ENCODE measurements around the gene PDZK1IP1.

PDZK1IP1 gene

DNA sequence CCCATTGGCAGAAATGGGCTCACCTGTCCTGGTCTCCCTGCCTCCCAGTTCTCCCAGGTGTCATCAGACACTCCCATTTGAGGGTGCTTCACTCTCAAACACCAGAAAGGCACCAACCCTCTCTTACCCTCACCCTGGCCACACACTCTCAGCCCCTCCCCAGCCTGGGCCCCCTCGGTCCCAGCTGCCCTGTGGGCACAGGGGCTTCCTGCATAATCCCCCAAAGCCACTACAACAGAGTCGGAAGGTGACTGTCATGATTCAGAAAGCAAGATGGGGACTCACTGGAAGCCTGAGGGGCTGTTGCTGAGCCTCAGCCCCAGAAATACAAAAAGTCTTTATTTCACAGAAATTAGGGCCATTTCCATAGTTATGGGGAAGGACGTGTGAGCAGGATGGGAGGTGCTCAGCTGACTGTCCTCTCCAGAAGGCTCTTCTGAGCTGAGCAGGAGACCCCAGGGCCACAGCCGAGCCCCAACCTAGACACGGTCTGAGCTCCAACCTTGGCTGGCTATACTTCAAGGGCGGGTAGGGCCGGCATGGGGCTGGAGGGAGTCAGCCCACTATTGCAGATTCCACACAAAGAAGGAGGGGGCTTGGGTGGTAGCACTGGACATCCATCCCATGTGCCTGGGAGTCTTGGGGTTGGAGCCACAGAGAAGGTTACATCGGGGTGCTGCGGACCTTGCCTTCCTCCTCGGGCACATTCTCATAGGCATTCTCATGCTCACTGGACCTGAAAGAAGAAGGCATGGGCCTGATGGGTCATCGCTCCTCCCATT is 6.3 kb downstream of the PDZK1IP1 start:
- Histone ChIP-seq H3K9me3 (ENCODE audit: insufficient read depth, low read depth, low read length) (no peaks in the 10 kb centered on the region), H3K27me3 (ENCODE audit: insufficient read depth, low read length, poor library complexity, severe bottlenecking) (no peaks in the 10 kb centered on the region), H3K79me2 (ENCODE audit: insufficient read depth, low read length) (no peaks in the 10 kb centered on the region), H3K4me3 (ENCODE audit: low read length, poor library complexity, severe bottlenecking) (no peak overlapping the region), H3K36me3 (ENCODE audit: insufficient read depth, low read length) (no peaks in the 10 kb centered on the region), H3K9me2 (replicated peaks; ENCODE audit: low read depth, low read length) (no peaks in the 10 kb centered on the region), H3K4me2 (ENCODE audit: low read depth, low read length, poor library complexity, severe bottlenecking) (no peak overlapping the region), H3K9ac (ENCODE audit: low read depth, low read length, poor library complexity, severe bottlenecking) (no peak overlapping the region), H3F3A (ENCODE audit: low read depth) (no peaks in the 10 kb centered on the region), H3K4me1 (ENCODE audit: insufficient read depth, low read length, poor library complexity, severe bottlenecking) (peaks cover 10% of the 10 kb centered on the region), H2AFZ (ENCODE audit: low read length) (no peak overlapping the region), H4K20me1 (ENCODE audit: insufficient read depth, low read length, poor library complexity, severe bottlenecking) (no peaks in the 10 kb centered on the region)
- no peak for TF ChIP-seq EZH2phosphoT487 (IDR thresholded peaks at IDR 0.05; ENCODE audit: borderline replicate concordance)
- TF ChIP-seq, protein P1, sequence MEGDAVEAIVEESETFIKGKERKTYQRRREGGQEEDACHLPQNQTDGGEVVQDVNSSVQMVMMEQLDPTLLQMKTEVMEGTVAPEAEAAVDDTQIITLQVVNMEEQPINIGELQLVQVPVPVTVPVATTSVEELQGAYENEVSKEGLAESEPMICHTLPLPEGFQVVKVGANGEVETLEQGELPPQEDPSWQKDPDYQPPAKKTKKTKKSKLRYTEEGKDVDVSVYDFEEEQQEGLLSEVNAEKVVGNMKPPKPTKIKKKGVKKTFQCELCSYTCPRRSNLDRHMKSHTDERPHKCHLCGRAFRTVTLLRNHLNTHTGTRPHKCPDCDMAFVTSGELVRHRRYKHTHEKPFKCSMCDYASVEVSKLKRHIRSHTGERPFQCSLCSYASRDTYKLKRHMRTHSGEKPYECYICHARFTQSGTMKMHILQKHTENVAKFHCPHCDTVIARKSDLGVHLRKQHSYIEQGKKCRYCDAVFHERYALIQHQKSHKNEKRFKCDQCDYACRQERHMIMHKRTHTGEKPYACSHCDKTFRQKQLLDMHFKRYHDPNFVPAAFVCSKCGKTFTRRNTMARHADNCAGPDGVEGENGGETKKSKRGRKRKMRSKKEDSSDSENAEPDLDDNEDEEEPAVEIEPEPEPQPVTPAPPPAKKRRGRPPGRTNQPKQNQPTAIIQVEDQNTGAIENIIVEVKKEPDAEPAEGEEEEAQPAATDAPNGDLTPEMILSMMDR (conservative IDR thresholded peaks at IDR 0.05; ENCODE audit: low read length): no peak

DNA sequence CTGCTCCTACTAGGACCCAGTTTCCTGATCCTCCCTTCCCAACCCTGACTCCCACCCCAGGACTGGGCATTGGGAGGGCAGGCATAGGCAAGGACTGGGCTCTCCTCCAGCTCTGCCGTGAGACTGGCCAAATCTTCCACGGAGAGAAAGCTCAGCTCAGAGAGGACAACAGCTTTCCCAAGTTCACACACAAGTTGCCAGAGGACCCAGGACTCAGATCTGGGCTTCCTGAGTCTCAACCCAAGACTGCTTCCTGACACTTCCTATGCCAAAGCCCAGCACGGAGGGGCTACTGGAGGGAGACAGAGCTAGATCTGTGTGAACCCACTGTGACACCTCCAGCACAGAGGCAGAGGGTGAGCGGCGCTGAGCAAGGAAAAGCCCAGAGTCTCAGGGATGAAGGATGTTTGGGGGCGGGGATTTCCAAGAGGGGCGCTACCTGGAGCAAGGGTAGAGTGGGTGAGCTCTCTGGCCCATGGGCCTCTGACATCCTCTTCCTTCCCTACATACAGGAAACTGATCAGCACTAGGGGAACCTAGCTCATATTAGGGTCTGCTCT is 7.1 kb downstream of the PDZK1IP1 start:
- Histone ChIP-seq H3K79me2 (ENCODE audit: insufficient read depth, low read length) (no peaks in the 10 kb centered on the region), H3K4me3 (ENCODE audit: low read length, poor library complexity, severe bottlenecking) (no peak overlapping the region), H2AFZ (ENCODE audit: low read length) (no peak overlapping the region), H3K36me3 (ENCODE audit: insufficient read depth, low read length) (no peaks in the 10 kb centered on the region), H3K9me2 (replicated peaks; ENCODE audit: low read depth, low read length) (no peaks in the 10 kb centered on the region), H3K27me3 (ENCODE audit: insufficient read depth, low read length, poor library complexity, severe bottlenecking) (no peaks in the 10 kb centered on the region), H3K9ac (ENCODE audit: low read depth, low read length, poor library complexity, severe bottlenecking) (no peak overlapping the region), H4K20me1 (ENCODE audit: insufficient read depth, low read length, poor library complexity, severe bottlenecking) (no peaks in the 10 kb centered on the region), H3K4me1 (ENCODE audit: insufficient read depth, low read length, poor library complexity, severe bottlenecking) (peaks cover 12% of the 10 kb centered on the region), H3K9me3 (ENCODE audit: insufficient read depth, low read depth, low read length) (no peaks in the 10 kb centered on the region), H3F3A (ENCODE audit: low read depth) (no peaks in the 10 kb centered on the region), H3K4me2 (ENCODE audit: low read depth, low read length, poor library complexity, severe bottlenecking) (no peak overlapping the region)
- TF ChIP-seq EZH2phosphoT487 (IDR thresholded peaks at IDR 0.05; ENCODE audit: borderline replicate concordance): no peak
- TF ChIP-seq, protein P1 (conservative IDR thresholded peaks at IDR 0.05; ENCODE audit: low read length): no peak

DNA sequence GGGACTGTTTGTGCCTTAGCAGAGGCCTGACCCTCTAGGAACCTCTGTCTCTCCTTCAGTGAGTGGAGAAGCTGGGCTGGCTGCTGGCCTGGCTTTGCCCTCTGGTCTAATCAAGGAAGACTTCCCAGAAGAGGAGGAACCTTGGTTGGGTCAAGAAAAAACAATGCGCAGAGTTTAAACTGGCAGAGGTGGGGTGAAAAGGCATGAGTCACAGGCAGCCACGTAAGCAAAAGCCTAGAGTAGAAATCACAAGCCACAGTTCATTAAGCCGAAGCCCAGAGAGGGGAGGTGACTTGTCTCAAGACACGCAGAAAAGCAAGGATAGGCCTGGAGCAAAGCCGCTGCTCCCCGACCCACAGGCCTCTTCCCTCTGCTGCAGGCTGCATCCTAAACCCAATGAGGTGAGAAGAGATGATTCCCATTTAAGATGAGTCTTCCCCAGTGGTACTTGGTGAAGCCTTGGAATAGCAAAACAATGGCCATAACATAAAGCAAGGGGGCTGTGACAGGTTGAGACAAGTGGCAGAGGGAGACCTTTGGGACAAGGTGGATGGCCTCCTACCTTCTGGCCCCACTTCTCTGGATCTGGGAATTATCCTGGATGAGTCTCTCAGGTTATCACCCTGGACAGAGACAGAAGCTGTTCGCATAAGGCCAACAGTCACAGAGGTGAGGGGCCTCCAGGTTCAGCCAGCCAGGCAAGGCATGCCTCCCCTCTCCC is 7.7 kb downstream of the PDZK1IP1 start:
- H3K27me3 ChIP-seq (ENCODE audit: insufficient read depth, low read length, poor library complexity, severe bottlenecking): no peaks in the 10 kb centered on the region
- peaks cover 12% of the 10 kb centered on the region for H3K4me1 ChIP-seq (ENCODE audit: insufficient read depth, low read length, poor library complexity, severe bottlenecking)
- TF ChIP-seq, protein P1 (conservative IDR thresholded peaks at IDR 0.05; ENCODE audit: low read length): no peak
- no peak for TF ChIP-seq EZH2phosphoT487 (IDR thresholded peaks at IDR 0.05; ENCODE audit: borderline replicate concordance)
- no peaks in the 10 kb centered on the region for H3K9me2 ChIP-seq (replicated peaks; ENCODE audit: low read depth, low read length)
- H3K4me3 ChIP-seq (ENCODE audit: low read length, poor library complexity, severe bottlenecking): no peak overlapping the region
- no peak overlapping the region for H3K9ac ChIP-seq (ENCODE audit: low read depth, low read length, poor library complexity, severe bottlenecking)
- no peaks in the 10 kb centered on the region for H3K79me2 ChIP-seq (ENCODE audit: insufficient read depth, low read length)
- no peak overlapping the region for H2AFZ ChIP-seq (ENCODE audit: low read length)
- H3K4me2 ChIP-seq (ENCODE audit: low read depth, low read length, poor library complexity, severe bottlenecking): no peak overlapping the region
- no peaks in the 10 kb centered on the region for H3K36me3 ChIP-seq (ENCODE audit: insufficient read depth, low read length)
- H4K20me1 ChIP-seq (ENCODE audit: insufficient read depth, low read length, poor library complexity, severe bottlenecking): no peaks in the 10 kb centered on the region
- no peaks in the 10 kb centered on the region for H3F3A ChIP-seq (ENCODE audit: low read depth)
- H3K9me3 ChIP-seq (ENCODE audit: insufficient read depth, low read depth, low read length): no peaks in the 10 kb centered on the region
